ENCODE results near the gene PDGFB.

PDGFB gene

GRCh38 chr22:39244496-39245129, at the start of gene PDGFB:
TSS of gene PDGFB (minus strand) at chr22:39244982. CDS start at chr22:39243963, 1,019 bp downstream.
- TF ChIP-seq CTCF (IDR thresholded peaks at IDR 0.05; ENCODE audit: low read depth, low read length), result no peak
- peak within 1 kb of the TSS; percentile 52 for H3K4me3 ChIP-seq (ENCODE audit: low read depth, low read length)
- no peak for DNase-seq

GRCh38 chr22:39293766-39294368, 49.1 kb upstream of the PDGFB start:
- TF ChIP-seq CTCF (IDR thresholded peaks at IDR 0.05; ENCODE audit: low read depth, low read length), result no peak
- DNase-seq, result no peak
- Histone ChIP-seq H3K9me3 (ENCODE audit: severe bottlenecking) (no peaks in the 10 kb centered on the region), H3K27ac (no peak overlapping the region), H3K4me3 (ENCODE audit: low read depth, low read length) (no peak overlapping the region), H3K36me3 (no peaks in the 10 kb centered on the region), H3K27me3 (ENCODE audit: insufficient read depth, low read depth, severe bottlenecking) (no peaks in the 10 kb centered on the region)

More at GRCh38 chr22:39244496-39245129, at the start of gene PDGFB:
- Histone ChIP-seq H3K36me3 (no peaks in the 10 kb centered on the region), H3K27ac (no peak within 1 kb of the TSS), H3K9me3 (ENCODE audit: severe bottlenecking) (no peaks in the 10 kb centered on the region), H3K27me3 (ENCODE audit: insufficient read depth, low read depth, severe bottlenecking) (peaks cover 27% of the 10 kb centered on the region)

- DNase-seq, result peak; percentile 27
- H3K27ac ChIP-seq, result no peak overlapping the region
Observed at GRCh38 chr22:39292561-39293074, 47.8 kb upstream of the PDGFB start.

GRCh38 chr22:39292031-39292462, 47.3 kb upstream of the PDGFB start:
- no peak overlapping the region for H3K4me3 ChIP-seq (ENCODE audit: low read depth, low read length)
- no peaks in the 10 kb centered on the region for H3K36me3 ChIP-seq
- no peak overlapping the region for H3K27ac ChIP-seq
- no peak for TF ChIP-seq CTCF (IDR thresholded peaks at IDR 0.05; ENCODE audit: low read depth, low read length)
- no peak for DNase-seq
- H3K9me3 ChIP-seq (ENCODE audit: severe bottlenecking), result no peaks in the 10 kb centered on the region
- no peaks in the 10 kb centered on the region for H3K27me3 ChIP-seq (ENCODE audit: insufficient read depth, low read depth, severe bottlenecking)

More at GRCh38 chr22:39292561-39293074, 47.8 kb upstream of the PDGFB start:
- no peak for TF ChIP-seq CTCF (IDR thresholded peaks at IDR 0.05; ENCODE audit: low read depth, low read length)
- no peaks in the 10 kb centered on the region for H3K9me3 ChIP-seq (ENCODE audit: severe bottlenecking)
- no peak overlapping the region for H3K4me3 ChIP-seq (ENCODE audit: low read depth, low read length)
- no peaks in the 10 kb centered on the region for H3K36me3 ChIP-seq
- no peaks in the 10 kb centered on the region for H3K27me3 ChIP-seq (ENCODE audit: insufficient read depth, low read depth, severe bottlenecking)

GRCh38 chr22:39291523-39291922, 46.7 kb upstream of the PDGFB start:
- Histone ChIP-seq H3K27me3 (ENCODE audit: insufficient read depth, low read depth, severe bottlenecking) (no peaks in the 10 kb centered on the region), H3K27ac (no peak overlapping the region), H3K9me3 (ENCODE audit: severe bottlenecking) (no peaks in the 10 kb centered on the region), H3K36me3 (no peaks in the 10 kb centered on the region), H3K4me3 (ENCODE audit: low read depth, low read length) (no peak overlapping the region)
- no peak for DNase-seq
- TF ChIP-seq CTCF (IDR thresholded peaks at IDR 0.05; ENCODE audit: low read depth, low read length), result peak; percentile 29; the same call in 1 of the 2 replicates
